ENCODE results near the gene PRKCA.
"Not testable (repeated sequence)": the region's sequence is repeated elsewhere in the genome, so short reads cannot be mapped to it uniquely, and the experiment has no call there.

PRKCA gene

DNA sequence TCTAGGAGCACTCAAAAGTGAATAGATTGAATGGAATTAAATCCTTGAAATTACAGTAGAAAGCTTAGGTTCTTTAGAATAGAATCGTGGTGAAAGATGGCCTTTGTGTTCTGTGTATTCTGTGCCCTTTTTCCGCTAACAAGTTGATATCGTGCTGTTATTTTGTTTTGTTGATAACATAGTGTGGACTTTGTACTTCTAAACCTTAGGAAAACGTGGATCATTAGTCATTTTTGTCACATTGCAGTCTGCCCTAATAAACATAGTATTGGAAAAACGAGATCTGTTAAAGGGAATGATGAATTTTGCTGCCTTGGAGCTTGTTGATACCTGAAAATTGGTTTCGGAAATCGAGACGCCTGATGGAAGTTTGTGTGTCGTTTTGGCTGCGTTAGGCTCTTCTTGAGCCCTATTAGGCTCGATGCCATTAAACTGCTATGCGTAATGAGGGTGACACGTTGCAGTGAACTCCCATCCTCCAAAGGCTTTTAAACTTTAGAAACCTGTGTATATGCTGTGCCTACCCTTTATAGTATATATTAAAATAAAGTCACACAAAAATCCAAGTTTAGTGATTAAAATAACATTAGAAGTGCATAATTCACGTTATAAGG is 145.7 kb downstream of the PRKCA start:
- no peak for FAIRE-seq

DNA sequence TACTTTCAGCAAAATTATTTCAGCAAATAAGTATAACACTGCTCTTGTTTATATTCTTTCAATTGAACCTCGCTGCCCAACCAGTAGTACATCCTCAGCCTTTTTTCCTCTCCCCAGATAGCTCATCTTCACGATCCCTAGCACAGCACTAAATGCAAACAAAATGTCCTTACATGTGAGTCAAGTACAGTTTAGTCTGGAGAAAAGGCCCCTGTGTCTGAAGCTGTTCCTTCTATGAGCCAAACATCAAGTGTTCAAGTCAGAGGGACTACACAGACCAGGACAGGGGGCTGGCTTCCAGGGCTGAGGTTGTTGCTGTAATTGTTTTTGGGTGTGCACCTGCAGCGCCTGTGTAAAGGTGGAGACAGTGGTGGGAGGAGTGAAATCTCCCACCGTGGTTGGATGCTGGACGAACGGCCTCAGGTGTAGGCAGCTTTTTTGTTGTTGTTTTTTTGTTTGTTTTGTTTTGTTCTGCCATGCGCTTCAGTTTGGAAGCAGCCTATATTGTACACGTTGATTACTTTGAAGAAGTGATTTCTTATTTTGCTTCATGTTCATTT is 147.1 kb downstream of the PRKCA start:
- FAIRE-seq, result no peak

DNA sequence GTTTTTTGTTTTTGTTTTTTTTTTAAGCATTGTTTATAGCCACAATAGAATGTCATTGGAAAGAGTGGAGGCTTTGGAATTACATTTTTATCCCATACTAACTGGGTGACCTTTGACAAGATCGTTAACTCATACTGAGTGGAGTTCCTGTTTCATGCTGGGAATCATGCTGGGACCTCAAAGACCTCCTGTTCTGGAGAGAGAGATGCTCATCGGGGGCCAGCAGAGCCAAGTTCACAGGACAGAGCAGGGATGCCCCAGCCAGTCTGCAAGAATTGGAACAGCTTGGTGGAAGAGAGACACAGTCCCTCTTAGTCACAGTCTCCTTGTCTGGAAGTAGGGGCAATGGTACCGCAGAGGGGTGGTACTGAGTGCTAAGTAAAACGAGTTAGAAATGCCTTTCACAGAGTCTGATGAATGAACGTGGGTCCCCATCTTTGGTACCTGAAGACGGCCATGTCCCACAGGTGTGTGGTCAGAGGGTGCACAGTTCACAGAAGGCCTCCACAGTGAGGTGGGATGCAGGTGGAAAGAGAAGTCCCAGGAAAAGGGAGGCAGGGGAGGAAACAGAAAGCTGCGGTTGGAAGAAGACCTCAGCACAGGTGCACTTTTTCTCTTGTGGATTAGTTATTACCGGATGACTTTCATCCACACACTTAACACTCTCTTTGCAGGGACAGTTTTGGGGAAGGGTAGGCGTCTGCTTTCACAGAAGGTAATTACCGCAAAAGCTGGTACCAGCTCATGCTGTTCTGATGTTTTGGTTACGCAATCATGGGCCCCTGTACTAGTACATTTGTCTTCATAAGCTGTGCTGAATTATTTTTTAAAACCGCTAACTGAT is 147.8 kb downstream of the PRKCA start:
- FAIRE-seq, result no peak

DNA sequence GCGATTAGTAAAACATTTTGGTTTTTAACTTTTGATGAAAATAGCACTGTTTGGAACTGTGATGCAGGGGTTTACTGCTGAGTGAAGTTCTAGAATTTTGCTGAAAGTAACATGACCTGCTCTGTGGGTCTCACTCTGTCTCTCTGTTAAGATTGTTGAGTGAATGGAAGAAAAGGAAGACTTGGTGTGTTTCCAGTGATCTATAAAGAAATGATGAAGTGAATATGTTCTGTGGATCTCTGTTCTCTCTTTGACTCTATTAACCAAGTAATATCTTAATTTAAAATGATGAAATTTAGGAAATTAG is 148.4 kb downstream of the PRKCA start:
- FAIRE-seq, result no peak

DNA sequence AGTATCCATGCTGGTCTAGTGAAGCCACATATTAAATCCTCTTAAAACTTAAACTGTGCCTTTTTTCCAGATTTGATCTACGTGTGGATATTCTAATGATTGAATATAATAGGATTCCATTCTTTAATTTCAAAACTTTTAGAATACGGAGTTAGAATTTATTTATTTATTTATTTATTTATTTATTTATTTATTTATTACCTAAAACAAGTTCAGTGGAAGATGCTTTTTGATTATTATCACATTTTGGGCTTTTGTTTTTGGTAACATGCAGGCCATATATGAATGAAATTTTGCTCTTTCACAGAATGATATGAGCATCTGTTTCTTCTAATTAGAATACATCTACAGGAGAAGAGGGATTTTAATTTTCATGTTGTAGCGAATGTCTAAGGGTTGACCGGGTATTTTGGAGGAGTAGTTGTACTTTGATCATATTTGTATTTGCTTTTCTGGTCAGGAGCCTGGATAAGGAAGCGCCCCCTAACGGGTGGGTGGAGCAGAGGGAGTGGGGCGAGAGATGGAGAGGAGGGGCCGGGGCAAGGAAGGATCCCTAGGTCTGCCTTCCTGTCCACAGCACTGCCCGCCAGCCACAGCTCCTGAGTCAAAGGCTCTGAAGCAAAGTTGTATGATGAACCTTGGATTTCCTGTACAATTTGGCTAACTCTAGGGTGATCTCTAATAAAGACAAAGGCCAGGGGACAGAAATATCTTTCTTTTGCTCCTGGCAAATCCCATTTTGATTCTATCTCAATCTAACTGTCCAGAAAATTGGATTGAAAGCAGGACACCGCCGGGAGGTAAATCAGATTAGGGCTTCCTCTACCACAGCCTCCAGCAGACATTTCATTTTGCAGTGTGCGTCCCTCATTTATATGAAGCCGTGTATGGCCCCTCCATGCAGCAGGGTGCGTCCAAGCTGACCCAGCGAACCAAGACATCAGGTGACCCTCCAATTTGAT is 149.1 kb downstream of the PRKCA start:
- FAIRE-seq, result no peak

DNA sequence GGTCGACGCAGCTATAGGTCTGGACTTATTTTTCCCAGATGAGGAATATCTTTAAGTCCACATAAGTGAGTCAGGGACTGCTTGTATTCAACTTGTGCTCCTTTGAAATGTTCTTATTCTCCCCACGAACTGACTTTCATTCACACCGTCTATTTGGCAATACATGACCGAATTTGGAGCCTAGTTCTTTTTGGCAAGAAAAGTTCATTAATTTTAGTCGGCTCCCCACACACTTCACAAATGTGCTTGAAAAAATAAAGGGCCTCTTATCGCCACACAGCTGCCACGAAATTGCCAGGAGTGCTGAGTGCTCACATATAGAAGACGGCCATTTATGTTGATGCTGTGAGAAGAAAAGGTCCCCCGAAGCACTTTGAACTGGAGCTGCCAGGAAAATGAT is 152.6 kb downstream of the PRKCA start:
- FAIRE-seq, result no peak

DNA sequence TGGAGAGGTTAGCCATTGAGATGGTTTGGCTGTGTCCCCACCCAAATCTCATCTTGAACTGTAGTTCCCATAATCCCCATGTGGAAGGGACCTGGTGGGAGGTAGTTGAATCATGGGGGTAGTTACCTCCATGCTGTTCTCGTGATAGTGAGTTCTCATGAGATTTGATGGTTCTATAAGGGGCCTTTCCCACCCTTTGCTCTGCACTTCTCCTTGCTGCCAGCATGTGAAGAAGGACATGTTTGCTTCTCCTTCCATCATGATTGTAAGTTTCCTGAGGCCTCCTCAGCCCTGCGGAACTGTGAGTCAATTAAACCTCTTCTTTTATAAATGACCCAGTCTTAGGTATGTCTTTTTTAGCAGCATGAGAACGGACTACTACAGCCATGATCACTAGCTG is 155.1 kb downstream of the PRKCA start:
- FAIRE-seq, result not testable (repeated sequence)

DNA sequence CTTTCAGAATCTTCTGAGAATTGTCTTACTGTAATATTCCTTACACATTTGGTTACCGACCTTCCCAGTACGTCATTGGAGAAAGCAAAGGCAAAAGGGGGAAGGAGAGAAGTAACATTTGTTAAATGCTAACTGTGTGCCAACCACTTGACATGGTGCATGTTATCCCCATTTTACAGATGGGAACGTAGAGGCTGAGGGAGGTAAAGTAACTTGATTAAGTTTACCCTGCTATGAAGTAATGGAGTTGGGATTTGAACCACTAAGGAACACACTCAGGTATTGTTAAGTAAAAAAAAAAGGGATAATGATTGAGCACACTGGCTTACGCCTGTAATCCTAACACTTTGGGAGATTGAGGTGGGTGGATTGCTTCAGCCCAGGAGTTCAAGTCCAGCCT is 156.4 kb downstream of the PRKCA start:
- no peak for FAIRE-seq

DNA sequence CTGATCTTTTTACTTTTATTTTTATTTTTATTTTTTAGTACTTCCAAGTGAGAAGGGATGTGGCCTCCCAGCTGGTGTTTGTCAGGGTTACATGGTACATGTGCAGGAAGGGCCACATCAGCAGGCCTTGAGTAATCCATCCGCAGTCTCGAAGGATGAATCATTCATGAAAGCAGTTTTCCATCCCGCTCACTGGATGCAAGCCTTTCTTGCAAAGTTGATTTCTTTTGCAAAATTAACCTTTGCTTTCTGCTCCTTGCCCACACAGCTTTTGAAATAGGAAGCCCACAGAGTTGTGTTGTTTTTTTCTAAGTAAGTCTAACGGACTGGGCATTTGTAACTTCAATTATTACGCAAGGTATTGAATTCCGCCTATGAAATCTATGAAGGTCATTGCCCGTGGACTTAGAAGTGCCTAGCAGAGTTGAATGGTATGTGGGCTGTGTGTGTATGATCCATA is 157.4 kb downstream of the PRKCA start:
- no peak for FAIRE-seq

DNA sequence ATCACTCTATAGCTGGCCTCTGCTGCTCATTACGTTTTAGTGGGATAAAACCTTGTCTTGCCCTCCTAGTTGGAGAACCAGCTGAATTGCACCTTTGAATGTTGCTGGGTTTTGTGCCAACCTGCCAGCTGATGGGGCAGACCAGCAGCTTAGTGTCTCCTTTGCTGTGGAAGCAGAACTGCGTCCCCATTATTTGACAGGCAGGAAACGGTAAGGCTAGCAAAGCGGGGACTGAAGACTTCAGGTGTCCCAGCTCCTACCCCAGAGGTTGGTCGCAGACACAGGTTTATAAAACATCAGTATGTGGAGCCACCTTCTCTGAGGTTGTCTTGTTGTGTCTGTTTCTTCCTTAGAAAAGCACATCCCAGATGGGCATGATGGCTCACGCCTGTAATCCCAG is 158.1 kb downstream of the PRKCA start:
- FAIRE-seq, result no peak

DNA sequence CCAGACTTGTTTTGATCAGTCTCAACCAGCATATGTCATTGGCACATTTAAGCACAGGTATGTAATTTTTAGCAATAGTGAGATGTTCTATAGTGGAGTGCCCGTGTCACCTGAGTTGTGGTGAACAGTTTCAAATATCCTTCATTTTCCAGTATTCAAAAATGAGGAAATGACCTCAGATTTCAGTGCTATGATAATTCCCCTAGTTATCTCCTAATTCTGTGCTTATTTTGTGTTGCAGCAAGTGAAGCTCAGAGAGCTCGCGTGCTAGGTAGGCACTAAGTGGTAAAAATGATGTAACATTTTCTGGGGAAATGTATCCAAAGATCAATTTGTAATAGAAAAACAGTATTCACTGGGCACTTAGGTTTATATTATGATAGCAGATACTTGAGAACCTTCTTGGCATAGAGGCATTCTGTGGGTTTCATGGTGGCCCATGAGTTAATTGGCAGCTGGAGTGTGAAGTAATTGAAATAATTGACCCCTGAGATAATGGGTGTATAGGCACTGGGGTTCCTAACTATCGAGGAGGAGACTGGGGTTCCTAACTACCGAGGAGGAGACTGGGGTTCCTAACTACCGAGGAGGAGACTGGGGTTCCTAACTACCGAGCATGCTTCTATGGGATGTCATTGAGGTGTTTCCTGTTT is 159.1 kb downstream of the PRKCA start:
- no peak for FAIRE-seq

DNA sequence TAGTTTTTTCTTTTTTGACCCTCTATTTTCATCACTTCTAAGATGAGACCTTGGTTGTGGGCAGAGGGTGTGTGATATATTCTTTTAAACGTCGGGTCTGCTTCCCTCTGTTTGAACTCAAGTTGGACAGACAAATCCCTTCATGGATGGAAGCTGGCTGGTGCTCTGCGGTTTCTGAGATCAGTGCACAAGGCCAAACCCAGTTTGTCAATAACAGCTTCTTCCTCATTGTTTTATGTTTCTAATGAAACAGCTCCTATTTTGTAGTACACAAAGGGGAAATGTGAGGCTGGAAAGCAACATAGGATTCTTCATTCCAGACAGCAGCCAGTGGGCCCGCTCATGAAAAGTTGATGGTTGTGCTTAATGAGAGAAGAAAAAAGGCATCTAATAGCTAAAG is 159.6 kb downstream of the PRKCA start:
- no peak for FAIRE-seq

DNA sequence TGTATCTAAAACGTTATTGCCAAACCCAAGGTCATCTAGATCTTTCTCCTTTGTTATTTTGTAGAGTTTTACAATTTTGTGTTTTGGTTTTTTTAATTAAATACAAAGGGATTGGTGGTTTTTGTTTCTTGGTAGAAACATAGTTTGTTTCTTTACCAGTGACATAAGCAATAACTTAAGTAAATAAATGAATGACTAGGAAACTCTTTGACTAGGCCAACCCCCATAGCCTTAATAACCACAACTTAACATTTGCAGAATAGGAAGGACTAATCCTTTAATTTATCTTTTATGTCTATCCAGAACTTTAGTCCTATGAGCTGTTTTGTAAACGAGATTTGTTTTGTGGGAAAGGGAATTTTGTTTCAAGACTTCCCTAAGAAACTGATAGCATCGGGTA is 162.5 kb downstream of the PRKCA start:
- FAIRE-seq, result no peak

DNA sequence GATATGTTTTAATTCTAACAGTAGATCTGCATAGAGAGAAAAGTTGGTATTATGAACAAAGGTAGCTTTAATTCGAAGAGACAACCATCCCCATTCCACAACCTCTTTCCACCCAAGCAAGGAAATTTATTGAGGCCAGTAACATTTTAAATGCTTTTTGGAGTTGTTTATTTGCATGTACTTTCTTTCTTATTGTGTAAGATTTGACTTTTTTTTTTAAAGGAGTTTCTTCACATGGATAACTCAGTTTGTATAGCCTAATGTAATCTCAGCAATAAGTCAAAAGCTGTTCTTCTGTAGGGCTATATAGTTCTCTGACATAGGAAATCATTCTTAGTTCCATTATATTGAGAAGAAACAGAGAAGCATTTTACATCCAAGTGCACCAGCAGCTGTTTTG is 163.3 kb downstream of the PRKCA start:
- no peak for FAIRE-seq

DNA sequence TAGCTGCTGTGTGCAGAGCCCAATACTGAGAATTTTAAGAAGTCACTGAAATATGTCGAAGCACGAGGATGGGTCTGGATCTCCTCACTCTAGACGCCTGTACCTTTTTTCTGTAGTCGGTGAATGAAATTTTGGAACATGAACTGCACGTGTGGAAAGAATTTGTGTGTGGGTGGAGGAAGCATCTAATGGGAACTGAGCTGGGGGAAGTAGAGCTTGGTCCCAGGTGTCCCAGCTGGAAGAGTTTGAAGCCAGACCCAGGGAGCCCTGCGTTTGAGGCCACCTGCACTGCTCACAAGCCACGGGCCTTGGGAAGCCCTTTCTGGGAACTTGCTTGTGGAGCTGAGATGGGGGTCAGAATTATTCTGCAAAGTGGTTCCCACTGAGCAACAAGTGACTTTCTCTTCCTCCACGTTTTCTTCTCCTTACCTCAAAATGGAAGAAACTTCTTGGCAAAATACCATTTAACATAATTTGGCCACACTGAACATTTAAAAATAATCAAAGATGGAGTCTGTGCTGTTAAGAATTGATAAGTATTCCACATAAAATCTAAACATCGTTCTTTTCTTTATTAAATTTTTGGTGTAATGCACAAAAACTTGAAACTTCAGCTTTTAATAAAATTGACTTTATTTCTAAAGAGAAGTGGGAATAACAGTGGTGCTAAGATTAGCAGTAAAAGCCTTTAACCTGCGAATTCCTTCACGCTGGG is 163.8 kb downstream of the PRKCA start:
- FAIRE-seq, result no peak

DNA sequence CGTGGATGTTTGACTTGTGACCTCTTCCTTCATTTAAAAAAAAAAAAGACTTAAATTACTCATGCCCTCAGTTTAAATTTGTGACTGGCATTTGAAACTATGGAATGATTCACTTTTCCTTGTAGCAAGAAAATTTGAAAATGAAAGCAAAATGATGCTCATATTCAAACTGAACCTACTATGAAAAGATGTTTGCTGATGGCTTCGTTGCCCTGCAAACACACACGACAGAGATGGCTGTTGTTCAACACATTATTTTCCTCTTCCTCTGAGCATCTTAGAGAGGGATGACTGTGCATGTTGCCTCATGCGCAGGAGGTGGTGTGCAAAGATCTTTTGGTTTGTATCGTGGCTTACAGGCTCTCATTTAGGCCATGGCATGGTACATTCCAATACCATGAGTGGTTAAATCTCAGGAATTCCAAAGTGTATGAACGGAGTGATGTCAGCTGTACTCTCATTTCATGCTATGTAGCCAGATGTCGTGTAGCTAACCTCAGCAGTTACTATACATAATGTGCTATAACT is 164.5 kb downstream of the PRKCA start:
- no peak for FAIRE-seq

DNA sequence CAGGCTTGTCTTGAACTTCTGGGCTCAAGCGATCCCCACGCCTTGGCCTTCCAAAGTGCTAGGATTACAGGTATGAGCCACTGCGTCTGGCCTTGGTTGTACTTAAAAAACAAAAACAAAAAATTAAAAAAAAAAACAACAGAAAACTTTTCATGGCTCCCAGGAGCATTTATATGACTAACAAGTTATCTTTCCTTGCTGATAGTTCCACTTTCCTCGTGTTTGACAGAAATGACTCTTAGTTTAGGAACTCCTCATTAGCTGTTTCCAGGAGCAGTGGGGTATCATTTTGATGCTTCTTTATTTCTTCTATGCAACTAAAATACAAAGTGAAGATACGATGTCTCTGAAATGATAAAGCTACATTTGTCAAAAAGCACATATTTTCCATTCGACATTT is 165.4 kb downstream of the PRKCA start:
- FAIRE-seq, result no peak

DNA sequence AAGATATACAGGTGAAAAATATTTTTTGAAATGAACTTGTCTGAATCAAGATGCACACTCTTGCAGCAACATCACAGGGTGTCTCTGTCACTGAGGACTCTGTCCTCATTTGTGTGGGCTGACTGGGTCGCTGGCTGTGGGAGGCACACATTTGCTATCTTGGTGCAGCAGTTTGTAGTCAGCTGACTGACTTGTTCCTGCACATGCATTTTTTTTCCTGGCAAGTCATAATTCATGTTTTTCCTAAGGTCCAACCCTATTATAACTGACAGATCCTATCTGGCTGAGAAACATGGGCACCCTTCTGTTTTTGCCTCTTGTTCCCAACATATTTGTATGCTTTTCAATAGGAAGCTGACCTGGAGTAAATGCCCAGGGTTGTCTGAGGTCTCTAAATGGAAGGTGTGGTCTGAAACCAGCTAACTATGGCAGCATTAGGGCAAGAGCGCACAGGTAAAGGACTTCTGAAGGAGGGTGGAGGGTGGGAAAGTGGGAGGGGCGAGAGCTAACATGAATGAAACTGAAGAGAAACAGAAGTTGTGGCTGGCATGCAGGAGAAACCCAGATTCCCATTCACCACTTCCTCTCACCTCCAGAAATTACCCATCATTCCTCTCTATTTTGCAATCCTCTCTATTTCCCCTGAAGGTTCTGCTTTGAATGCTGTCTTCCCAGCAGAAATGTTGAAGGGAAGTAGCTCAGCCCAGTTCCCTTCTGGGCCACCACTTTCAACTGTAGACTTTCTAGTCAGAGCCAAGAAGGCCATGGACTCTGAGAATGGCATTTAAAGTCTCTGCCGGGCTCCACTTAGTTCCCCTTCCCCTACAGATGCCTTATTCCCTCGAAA is 166.1 kb downstream of the PRKCA start:
- FAIRE-seq, result no peak

DNA sequence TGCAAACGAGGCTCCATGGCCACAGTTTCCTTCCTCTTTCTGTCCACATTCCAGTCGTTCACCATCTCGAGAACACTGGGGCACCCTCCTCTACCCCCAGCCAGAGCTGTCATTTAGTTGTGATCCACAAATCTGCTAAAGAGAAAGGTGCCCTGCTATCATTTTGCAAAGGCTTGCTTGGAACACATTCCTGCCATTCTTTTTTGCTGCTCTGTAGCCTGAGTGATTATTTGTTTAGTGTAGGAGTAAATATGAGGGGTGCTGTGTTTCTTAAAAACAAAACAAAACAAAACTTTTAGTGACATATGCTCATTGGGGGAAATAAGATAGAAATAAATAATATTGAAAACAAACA is 166.7 kb downstream of the PRKCA start:
- no peak for FAIRE-seq

DNA sequence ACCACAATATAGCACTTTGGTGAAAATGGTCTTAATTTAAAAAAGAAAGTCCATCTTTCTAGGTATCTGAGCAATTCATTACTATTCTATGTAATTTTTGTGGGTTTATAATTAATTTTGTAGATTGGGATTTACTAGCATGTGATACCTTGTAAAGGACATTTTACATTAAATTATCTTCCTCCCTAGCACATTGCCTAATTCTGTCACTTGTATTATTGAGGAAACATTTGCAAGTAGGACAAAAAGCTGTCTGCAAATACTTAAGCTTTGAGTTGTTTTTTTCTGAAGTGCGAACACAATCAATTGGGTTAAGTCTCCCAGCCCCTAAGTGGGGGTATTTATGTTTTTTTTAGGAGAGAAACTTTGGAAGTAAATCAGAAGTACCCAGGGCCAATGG is 167.0 kb downstream of the PRKCA start:
- FAIRE-seq, result no peak

DNA sequence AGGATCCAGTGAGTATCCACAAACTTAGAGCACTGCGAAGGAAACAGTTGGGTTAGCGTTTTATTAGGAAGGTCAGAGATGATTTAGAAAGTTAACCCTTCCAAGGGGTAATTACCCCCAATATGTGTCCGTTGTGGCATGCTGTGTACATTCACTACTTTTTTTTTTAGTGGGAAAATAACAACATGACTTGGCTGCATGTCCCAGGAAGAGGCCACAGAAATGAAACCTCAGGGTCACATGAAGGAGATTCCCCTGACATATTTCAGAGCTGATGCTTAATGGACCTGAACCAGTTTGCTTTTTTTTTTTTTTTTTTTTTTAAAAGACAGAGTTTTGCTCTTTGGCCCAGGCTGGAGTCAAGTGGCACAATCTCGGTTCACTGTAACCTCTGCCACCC is 167.5 kb downstream of the PRKCA start:
- FAIRE-seq, result no peak
